ENCODE data around the gene HERC5.

Gene HERC5

DNA sequence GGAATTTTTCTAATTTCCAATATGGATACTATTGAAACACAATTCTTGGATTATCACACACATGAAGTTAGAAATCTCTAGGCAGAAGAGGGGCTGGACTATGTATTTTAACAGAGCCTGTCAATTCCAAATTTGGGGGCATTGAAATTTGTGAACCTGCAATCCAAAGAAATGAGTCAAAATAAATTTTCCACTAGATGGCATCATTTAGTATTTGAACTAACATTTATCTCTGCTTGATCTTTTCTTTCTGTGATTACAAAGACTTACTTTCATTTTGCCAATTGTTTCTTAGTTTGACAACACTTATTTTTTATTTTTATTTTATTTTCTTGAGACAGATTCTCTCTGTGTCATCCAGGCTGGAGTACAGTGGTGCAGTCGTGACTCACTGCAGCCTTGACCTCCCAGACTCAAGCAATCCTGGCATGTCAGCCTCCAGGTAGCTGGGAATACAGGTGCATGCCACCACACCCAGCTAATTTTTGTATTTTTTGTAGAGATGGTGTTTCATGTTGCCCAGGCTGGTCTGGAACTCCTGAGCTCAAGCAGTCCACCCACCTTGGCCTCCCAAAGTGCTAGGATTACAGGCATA, 69.4 kb downstream of the HERC5 start:
- Histone ChIP-seq H3K27ac (replicated peaks) (peak overlapping the region; percentile 12; the same call in 1 of the 2 replicates), H3K27me3 (ENCODE audit: insufficient read depth, poor library complexity, severe bottlenecking) (no peaks in the 10 kb centered on the region), H3K4me3 (replicated peaks; ENCODE audit: insufficient read depth, low read length) (no peak overlapping the region)
- no peak for DNase-seq (ENCODE audit: low read depth in 1 of 2, low spot score in 1 of 2)
- no peak for TF ChIP-seq SPI1 (IDR thresholded peaks at IDR 0.05; ENCODE audit: borderline replicate concordance, low read depth)
- peak; percentile 6 for TF ChIP-seq CTCF (IDR thresholded peaks at IDR 0.05; ENCODE audit: insufficient read depth, low read length)
- TF ChIP-seq GABPA (IDR thresholded peaks at IDR 0.05; ENCODE audit: low read depth): no peak
- TF ChIP-seq POLR2AphosphoS5 (IDR thresholded peaks at IDR 0.05; ENCODE audit: low read depth): no peak
- TF ChIP-seq, protein P1, sequence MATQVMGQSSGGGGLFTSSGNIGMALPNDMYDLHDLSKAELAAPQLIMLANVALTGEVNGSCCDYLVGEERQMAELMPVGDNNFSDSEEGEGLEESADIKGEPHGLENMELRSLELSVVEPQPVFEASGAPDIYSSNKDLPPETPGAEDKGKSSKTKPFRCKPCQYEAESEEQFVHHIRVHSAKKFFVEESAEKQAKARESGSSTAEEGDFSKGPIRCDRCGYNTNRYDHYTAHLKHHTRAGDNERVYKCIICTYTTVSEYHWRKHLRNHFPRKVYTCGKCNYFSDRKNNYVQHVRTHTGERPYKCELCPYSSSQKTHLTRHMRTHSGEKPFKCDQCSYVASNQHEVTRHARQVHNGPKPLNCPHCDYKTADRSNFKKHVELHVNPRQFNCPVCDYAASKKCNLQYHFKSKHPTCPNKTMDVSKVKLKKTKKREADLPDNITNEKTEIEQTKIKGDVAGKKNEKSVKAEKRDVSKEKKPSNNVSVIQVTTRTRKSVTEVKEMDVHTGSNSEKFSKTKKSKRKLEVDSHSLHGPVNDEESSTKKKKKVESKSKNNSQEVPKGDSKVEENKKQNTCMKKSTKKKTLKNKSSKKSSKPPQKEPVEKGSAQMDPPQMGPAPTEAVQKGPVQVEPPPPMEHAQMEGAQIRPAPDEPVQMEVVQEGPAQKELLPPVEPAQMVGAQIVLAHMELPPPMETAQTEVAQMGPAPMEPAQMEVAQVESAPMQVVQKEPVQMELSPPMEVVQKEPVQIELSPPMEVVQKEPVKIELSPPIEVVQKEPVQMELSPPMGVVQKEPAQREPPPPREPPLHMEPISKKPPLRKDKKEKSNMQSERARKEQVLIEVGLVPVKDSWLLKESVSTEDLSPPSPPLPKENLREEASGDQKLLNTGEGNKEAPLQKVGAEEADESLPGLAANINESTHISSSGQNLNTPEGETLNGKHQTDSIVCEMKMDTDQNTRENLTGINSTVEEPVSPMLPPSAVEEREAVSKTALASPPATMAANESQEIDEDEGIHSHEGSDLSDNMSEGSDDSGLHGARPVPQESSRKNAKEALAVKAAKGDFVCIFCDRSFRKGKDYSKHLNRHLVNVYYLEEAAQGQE (IDR thresholded peaks at IDR 0.05; ENCODE audit: insufficient replicate concordance, low read depth): no peak

DNA sequence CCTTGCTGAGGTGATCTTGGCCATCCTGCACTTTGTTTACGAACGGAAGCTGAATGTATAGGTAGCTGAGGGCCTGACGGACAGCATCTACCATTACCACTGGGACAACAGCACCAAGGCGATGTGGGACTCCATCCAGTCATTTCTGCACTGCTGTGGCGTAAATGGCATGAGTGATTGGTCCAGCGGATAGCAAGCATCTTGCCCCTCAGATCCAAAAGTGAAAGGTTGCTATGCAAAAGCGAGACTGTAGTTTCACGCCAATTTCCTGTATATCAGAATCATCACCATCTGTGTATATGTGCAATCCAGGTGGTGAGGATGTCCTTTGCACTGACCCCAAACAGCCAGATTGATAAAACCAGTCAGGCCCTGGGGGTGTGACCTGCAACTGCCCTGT, 70.9 kb downstream of the HERC5 start:
- no peak for DNase-seq (ENCODE audit: low read depth in 1 of 2, low spot score in 1 of 2)
- Histone ChIP-seq H3K4me3 (replicated peaks; ENCODE audit: insufficient read depth, low read length) (no peak overlapping the region), H3K27me3 (ENCODE audit: insufficient read depth, poor library complexity, severe bottlenecking) (no peaks in the 10 kb centered on the region), H3K27ac (replicated peaks) (no peak overlapping the region)
- TF ChIP-seq SPI1 (IDR thresholded peaks at IDR 0.05; ENCODE audit: borderline replicate concordance, low read depth): no peak
- no peak for TF ChIP-seq GABPA (IDR thresholded peaks at IDR 0.05; ENCODE audit: low read depth)
- no peak for TF ChIP-seq POLR2AphosphoS5 (IDR thresholded peaks at IDR 0.05; ENCODE audit: low read depth)
- TF ChIP-seq CTCF (IDR thresholded peaks at IDR 0.05; ENCODE audit: insufficient read depth, low read length): no peak
- TF ChIP-seq, protein P1 (IDR thresholded peaks at IDR 0.05; ENCODE audit: insufficient replicate concordance, low read depth): no peak

GRCh38 chr4:88528861-88529260, 71.9 kb downstream of the HERC5 start:
- Histone ChIP-seq H3K27ac (replicated peaks) (no peak overlapping the region), H3K4me3 (replicated peaks; ENCODE audit: insufficient read depth, low read length) (no peak overlapping the region), H3K27me3 (ENCODE audit: insufficient read depth, poor library complexity, severe bottlenecking) (no peaks in the 10 kb centered on the region)
- TF ChIP-seq POLR2AphosphoS5 (IDR thresholded peaks at IDR 0.05; ENCODE audit: low read depth): no peak
- no peak for TF ChIP-seq SPI1 (IDR thresholded peaks at IDR 0.05; ENCODE audit: borderline replicate concordance, low read depth)
- TF ChIP-seq, protein P1 (IDR thresholded peaks at IDR 0.05; ENCODE audit: insufficient replicate concordance, low read depth): no peak
- no peak for TF ChIP-seq CTCF (IDR thresholded peaks at IDR 0.05; ENCODE audit: insufficient read depth, low read length)
- TF ChIP-seq GABPA (IDR thresholded peaks at IDR 0.05; ENCODE audit: low read depth): no peak
- no peak for DNase-seq (ENCODE audit: low read depth in 1 of 2, low spot score in 1 of 2)
